IMR-90 (cell line): Measurements from ENCODE around the gene PDLIM5. TPM values are rescaled to one million over a fixed set of nuclear protein-coding genes. Genes with fewer than 3 reads are reported as not detected.
A peak's percentile ranks its signal among the peaks of the same experiment; 100 is the strongest.

Experiments used
- ATAC-seq: fragments of 200-7000 bp; cut with Tn5 transposase; 2 replicates; pipeline ENCODE4 v1.9.1; 2020; ENCODE audit warnings: low read depth, mild to moderate bottlenecking, moderate library complexity
- BruUV-seq: library from RNA; stranded (reverse); fragments of 400-500 nt; replicated peaks from 2 replicates; lab custom pipeline; 2021; lab: Mats Ljungman, UMichigan
- CTCF ChIA-PET: fragments of 300-600 bp; formaldehyde crosslinking; extraction: SDS; loops from one replicate; lab custom pipeline; 2021; ENCODE audit warnings: antibody characterized with exemption; lab: Yijun Ruan, JAX
- POLR2A ChIA-PET: fragments of 300-600 bp; sonication (Branson Sonifier 250); formaldehyde crosslinking; loops from one replicate; lab custom pipeline; 2022; ENCODE audit warnings: antibody characterized with exemption; ENCODE audit not compliant: unreplicated experiment; lab: Charles Lee
- DNase-seq: peaks from one replicate; pipeline ENCODE4 v3.0.0; 2013
- H2AFZ ChIP-seq: replicated peaks from 2 replicates; pipeline ENCODE3; 2013; ENCODE audit warnings: low read length, mild to moderate bottlenecking; ENCODE audit not compliant: poor library complexity
- H2AK5ac ChIP-seq: 2 replicates; pipeline ENCODE4 v1.6.1; 2013; ENCODE audit warnings: low read depth, low read length, inconsistent platforms
- H2AK9ac ChIP-seq: replicated peaks from 2 replicates; pipeline ENCODE3; 2013; ENCODE audit warnings: mild to moderate bottlenecking, low read depth, low read length, moderate library complexity; ENCODE audit not compliant: poor library complexity
- H2BK120ac ChIP-seq: 2 replicates; pipeline ENCODE4 v1.6.1; 2013; ENCODE audit warnings: low read depth, low read length, inconsistent platforms
- H2BK15ac ChIP-seq: 3 replicates; pipeline ENCODE4 v1.6.1; 2013; ENCODE audit warnings: low read depth, low read length, inconsistent platforms
- H2BK20ac ChIP-seq: 2 replicates; pipeline ENCODE4 v1.6.1; 2013; ENCODE audit warnings: low read depth, mild to moderate bottlenecking, inconsistent platforms, low read length, moderate library complexity
- H2BK5ac ChIP-seq: 2 replicates; pipeline ENCODE4 v1.6.1; 2013; ENCODE audit warnings: mild to moderate bottlenecking, low read depth, low read length, inconsistent platforms; ENCODE audit not compliant: poor library complexity, severe bottlenecking
- H3K14ac ChIP-seq: replicated peaks from 2 replicates; pipeline ENCODE4 v1.6.1; 2013; ENCODE audit warnings: low read depth, low read length, inconsistent platforms
- H3K18ac ChIP-seq: 2 replicates; pipeline ENCODE4 v1.6.1; 2013; ENCODE audit warnings: low read depth, low read length, control low read depth
- H3K23ac ChIP-seq: 2 replicates; pipeline ENCODE4 v1.6.1; 2013; ENCODE audit warnings: low read depth, low read length, inconsistent platforms
- H3K27ac ChIP-seq: 2 replicates; pipeline ENCODE4 v1.5.1; 2013; ENCODE audit warnings: mild to moderate bottlenecking, control low read depth, low read length; ENCODE audit not compliant: insufficient read depth
- H3K27me3 ChIP-seq: 2 replicates; pipeline ENCODE4 v1.6.1; 2013; ENCODE audit warnings: low read length; ENCODE audit not compliant: control insufficient read depth, insufficient read depth
- H3K36me3 ChIP-seq: 2 replicates; pipeline ENCODE4 v1.6.1; 2013; ENCODE audit warnings: low read length, mixed read lengths; ENCODE audit not compliant: control insufficient read depth, insufficient read depth
- H3K4ac ChIP-seq: 2 replicates; pipeline ENCODE4 v1.6.1; 2013; ENCODE audit warnings: low read depth, low read length, inconsistent platforms
- H3K4me1 ChIP-seq: 2 replicates; pipeline ENCODE4 v1.6.1; 2013; ENCODE audit warnings: low read length, mixed read lengths; ENCODE audit not compliant: control insufficient read depth, insufficient read depth
- H3K4me2 ChIP-seq: 2 replicates; pipeline ENCODE4 v1.6.1; 2013; ENCODE audit warnings: low read depth, mild to moderate bottlenecking, control low read depth, low read length, moderate library complexity
- H3K4me3 ChIP-seq: 2 replicates; pipeline ENCODE4 v1.5.1; 2013; ENCODE audit warnings: low read depth, mild to moderate bottlenecking, control low read depth, low read length, moderate library complexity; ENCODE audit not compliant: insufficient read depth
- H3K56ac ChIP-seq: 2 replicates; pipeline ENCODE4 v1.6.1; 2013; ENCODE audit warnings: low read length, inconsistent platforms; ENCODE audit not compliant: insufficient read depth; ENCODE audit errors: extremely low read depth
- H3K79me1 ChIP-seq, 2 experiments: 2 replicates each; pipeline ENCODE4 v1.6.1; 2013; ENCODE audit warnings: low read length in 2 of 2, inconsistent platforms in 1 of 2, low read depth in 1 of 2
- H3K9ac ChIP-seq: 2 replicates; pipeline ENCODE4 v1.6.1; 2013; ENCODE audit warnings: low read depth, low read length, control low read depth
- H3K9me1 ChIP-seq: 2 replicates; pipeline ENCODE4 v1.6.1; 2013; ENCODE audit warnings: low read length, inconsistent platforms; ENCODE audit not compliant: insufficient read depth
- H3K9me3 ChIP-seq: 2 replicates; pipeline ENCODE4 v1.6.1; 2013; ENCODE audit warnings: low read length; ENCODE audit not compliant: control insufficient read depth, insufficient read depth
- H4K20me1 ChIP-seq: 2 replicates; pipeline ENCODE4 v1.6.1; 2013; ENCODE audit warnings: low read length, inconsistent platforms; ENCODE audit not compliant: insufficient read depth
- H4K5ac ChIP-seq: 2 replicates; pipeline ENCODE4 v1.6.1; 2013; ENCODE audit warnings: mild to moderate bottlenecking, low read depth, low read length, control low read depth
- H4K8ac ChIP-seq, 2 experiments: 2 replicates each; pipeline ENCODE4 v1.6.1; 2013; ENCODE audit warnings: low read depth in 2 of 2, low read length in 2 of 2, control low read depth in 1 of 2, inconsistent platforms in 1 of 2
- H4K91ac ChIP-seq: 2 replicates; pipeline ENCODE4 v1.6.1; 2013; ENCODE audit warnings: low read depth, low read length, inconsistent platforms; ENCODE audit not compliant: insufficient read depth
- BHLHE40 ChIP-seq: fragments of 150-350 bp; IDR thresholded peaks from 2 replicates; pipeline ENCODE4 v1.6.1; 2016; ENCODE audit warnings: mild to moderate bottlenecking, low read depth, low read length
- CHD1 ChIP-seq: IDR thresholded peaks from 2 replicates; pipeline ENCODE4 v1.6.1; 2012; ENCODE audit warnings: low read depth, low read length, improper control_type of control experiment
- FOS ChIP-seq: fragments of 150-350 bp; IDR thresholded peaks from 2 replicates; pipeline ENCODE4 v1.6.1; 2016; ENCODE audit warnings: low read depth, low read length
- MAFK ChIP-seq: IDR thresholded peaks from 2 replicates; pipeline ENCODE4 v1.6.1; 2012; ENCODE audit warnings: low read depth, low read length, improper control_type of control experiment
- MXI1 ChIP-seq: IDR thresholded peaks from 2 replicates; pipeline ENCODE4 v1.6.1; 2012; ENCODE audit warnings: low read depth, mild to moderate bottlenecking, low read length, moderate library complexity, borderline replicate concordance
- POLR2A ChIP-seq: IDR thresholded peaks from 2 replicates; pipeline ENCODE4 v1.6.1; 2012; ENCODE audit warnings: mild to moderate bottlenecking, low read depth, low read length
- RAD21 ChIP-seq: IDR thresholded peaks from 2 replicates; pipeline ENCODE4 v1.6.1; 2012; ENCODE audit warnings: low read length, improper control_type of control experiment
- RCOR1 ChIP-seq: IDR thresholded peaks from 2 replicates; pipeline ENCODE4 v1.6.1; 2012; ENCODE audit warnings: mild to moderate bottlenecking, low read length, improper control_type of control experiment; ENCODE audit not compliant: insufficient replicate concordance
- SMC3 ChIP-seq: fragments of 150-350 bp; IDR thresholded peaks from 2 replicates; pipeline ENCODE4 v1.6.1; 2016; ENCODE audit warnings: low read depth, mild to moderate bottlenecking, antibody characterized with exemption, low read length, moderate library complexity
- WGBS, 2 experiments: methylation state at CpG; one replicate each; pipeline versions ENCODE4 v1.1.5 to v1.1.7; 2013; ENCODE audit warnings: missing lambda C conversion rate in 2 of 2; ENCODE audit not compliant: insufficient read length in 1 of 2; ENCODE audit errors: extremely low coverage in 2 of 2; 5-methylcytosine and 5-hydroxymethylcytosine counted together
- dilution Hi-C: fragments of 300-500 bp; cut with HindIII; formaldehyde crosslinking; loops from one replicate; pipeline ENCODE4 v1.14.3; 2018; ENCODE audit warnings: low sequenced_read_pairs; ENCODE audit not compliant: unreplicated experiment
- in situ Hi-C: fragments of 300-500 bp; cut with MboI; formaldehyde crosslinking; loops from 3 replicates; pipeline ENCODE4 v1.14.3; 2019; ENCODE audit warnings: low sequenced_read_pairs, inconsistent platforms, mixed read lengths
- intact Hi-C: fragments of 100-400 bp; cut with micrococcal nuclease; formaldehyde crosslinking; loops from 2 replicates; pipeline ENCODE4 v1.10.0; 2022
- polyA plus RNA-seq, 3 experiments: library from polyadenylated mRNA; depleted of rRNA; stranded (reverse); fragments of >200 nt; gene quantifications; 2 replicates each; pipeline ENCODE4 v1.2.3, GENCODE V29; 2012; ENCODE audit warnings: low replicate concordance in 1 of 3
- total RNA-seq: library from RNA; depleted of rRNA; stranded (reverse); fragments of >200 nt; gene quantifications from 2 replicates; pipeline ENCODE4 v1.2.3, GENCODE V29; 2012
- TF ChIP-seq, protein P1 (sequence below): fragments of 150-350 bp; IDR thresholded peaks from 2 replicates; pipeline ENCODE4 v1.6.1; 2016; ENCODE audit warnings: low read depth, mild to moderate bottlenecking, low read length, moderate library complexity, borderline replicate concordance
- TF ChIP-seq, protein P2 (sequence below): fragments of 150-350 bp; IDR thresholded peaks from 2 replicates; pipeline ENCODE4 v1.6.1; 2017; ENCODE audit warnings: mild to moderate bottlenecking, antibody characterized with exemption, low read length, low read depth
- TF ChIP-seq, protein P3 (sequence below): conservative IDR thresholded peaks from 2 replicates; pipeline ENCODE4 v1.5.1; 2012; ENCODE audit warnings: mild to moderate bottlenecking, low read depth, low read length, improper control_type of control experiment

Gene PDLIM5
- total and polyA plus RNA-seq, 2 of the 4 experiments (the other 2 are of a cell fraction) = 96.5 to 188 TPM

DNA sequence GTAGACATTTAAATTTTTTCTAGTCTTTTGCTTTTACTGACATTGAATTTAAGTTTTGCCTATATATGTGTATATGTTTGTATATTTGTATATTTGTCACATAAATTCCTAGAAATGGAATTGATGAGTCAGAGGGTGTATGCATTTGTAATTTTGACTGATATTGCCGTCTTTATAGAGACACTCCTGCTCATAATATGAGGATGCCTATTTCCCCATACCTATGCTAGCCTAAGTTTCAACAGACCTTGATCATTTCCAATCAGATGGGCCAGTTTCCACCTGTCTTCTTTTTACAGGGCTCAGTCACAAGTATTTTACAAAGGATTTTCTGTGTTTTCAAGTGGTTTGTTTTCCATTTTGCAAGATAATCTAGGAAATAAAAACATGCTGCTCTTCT is 10.8 kb downstream of the PDLIM5 start:
- peaks cover 36% of the 10 kb centered on the region for H4K20me1 ChIP-seq
- ChIA-PET POLR2A (no interaction called here), CTCF (no interaction called here)
- no peak overlapping the region for H3K4ac ChIP-seq
- H3K27ac ChIP-seq = no peak overlapping the region
- H3K14ac ChIP-seq = no peak overlapping the region
- peaks cover 5% of the 10 kb centered on the region for H3K4me1 ChIP-seq
- H3K4me2 ChIP-seq = no peak overlapping the region
- no peak overlapping the region for H4K5ac ChIP-seq
- WGBS, 2 experiments = no CpG with 5 or more reads among the region's 1 CpG
- H2BK20ac ChIP-seq = no peak overlapping the region
- H3K18ac ChIP-seq = no peak overlapping the region
- ATAC-seq (no peak), DNase-seq (no peak)
- no peak overlapping the region for H2AK5ac ChIP-seq
- no peak overlapping the region for H2AFZ ChIP-seq
- in situ Hi-C loops = no loop called here
- H3K9me3 ChIP-seq = no peaks in the 10 kb centered on the region
- H2BK15ac ChIP-seq = no peak overlapping the region
- peaks cover 12 to 56% of the 10 kb centered on the region in 2 experiments for H3K79me1 ChIP-seq
- H3K56ac ChIP-seq = no peak overlapping the region
- H4K91ac ChIP-seq = no peak overlapping the region
- H3K9me1 ChIP-seq = peaks cover 11% of the 10 kb centered on the region
- no peak overlapping the region for H3K9ac ChIP-seq
- no peak overlapping the region for H3K4me3 ChIP-seq
- H3K36me3 ChIP-seq = peaks cover 3% of the 10 kb centered on the region; the same call in 1 of the 2 replicates
- no peak overlapping the region for H4K8ac ChIP-seq
- dilution Hi-C loops = no loop called here
- H2BK5ac ChIP-seq = no peak overlapping the region
- 0 out of 2 replicates have a peak overlapping the region, but pooled peaks have one; percentile 4 for H3K23ac ChIP-seq
- no peak overlapping the region for H2AK9ac ChIP-seq
- TF ChIP-seq, protein P1, sequence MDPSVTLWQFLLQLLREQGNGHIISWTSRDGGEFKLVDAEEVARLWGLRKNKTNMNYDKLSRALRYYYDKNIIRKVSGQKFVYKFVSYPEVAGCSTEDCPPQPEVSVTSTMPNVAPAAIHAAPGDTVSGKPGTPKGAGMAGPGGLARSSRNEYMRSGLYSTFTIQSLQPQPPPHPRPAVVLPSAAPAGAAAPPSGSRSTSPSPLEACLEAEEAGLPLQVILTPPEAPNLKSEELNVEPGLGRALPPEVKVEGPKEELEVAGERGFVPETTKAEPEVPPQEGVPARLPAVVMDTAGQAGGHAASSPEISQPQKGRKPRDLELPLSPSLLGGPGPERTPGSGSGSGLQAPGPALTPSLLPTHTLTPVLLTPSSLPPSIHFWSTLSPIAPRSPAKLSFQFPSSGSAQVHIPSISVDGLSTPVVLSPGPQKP = no peak
- TF ChIP-seq, protein P2, sequence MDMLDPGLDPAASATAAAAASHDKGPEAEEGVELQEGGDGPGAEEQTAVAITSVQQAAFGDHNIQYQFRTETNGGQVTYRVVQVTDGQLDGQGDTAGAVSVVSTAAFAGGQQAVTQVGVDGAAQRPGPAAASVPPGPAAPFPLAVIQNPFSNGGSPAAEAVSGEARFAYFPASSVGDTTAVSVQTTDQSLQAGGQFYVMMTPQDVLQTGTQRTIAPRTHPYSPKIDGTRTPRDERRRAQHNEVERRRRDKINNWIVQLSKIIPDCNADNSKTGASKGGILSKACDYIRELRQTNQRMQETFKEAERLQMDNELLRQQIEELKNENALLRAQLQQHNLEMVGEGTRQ = no peak
- TF ChIP-seq SMC3 = no peak
- no peak for TF ChIP-seq BHLHE40
- TF ChIP-seq RAD21 = no peak
- TF ChIP-seq, protein P3, sequence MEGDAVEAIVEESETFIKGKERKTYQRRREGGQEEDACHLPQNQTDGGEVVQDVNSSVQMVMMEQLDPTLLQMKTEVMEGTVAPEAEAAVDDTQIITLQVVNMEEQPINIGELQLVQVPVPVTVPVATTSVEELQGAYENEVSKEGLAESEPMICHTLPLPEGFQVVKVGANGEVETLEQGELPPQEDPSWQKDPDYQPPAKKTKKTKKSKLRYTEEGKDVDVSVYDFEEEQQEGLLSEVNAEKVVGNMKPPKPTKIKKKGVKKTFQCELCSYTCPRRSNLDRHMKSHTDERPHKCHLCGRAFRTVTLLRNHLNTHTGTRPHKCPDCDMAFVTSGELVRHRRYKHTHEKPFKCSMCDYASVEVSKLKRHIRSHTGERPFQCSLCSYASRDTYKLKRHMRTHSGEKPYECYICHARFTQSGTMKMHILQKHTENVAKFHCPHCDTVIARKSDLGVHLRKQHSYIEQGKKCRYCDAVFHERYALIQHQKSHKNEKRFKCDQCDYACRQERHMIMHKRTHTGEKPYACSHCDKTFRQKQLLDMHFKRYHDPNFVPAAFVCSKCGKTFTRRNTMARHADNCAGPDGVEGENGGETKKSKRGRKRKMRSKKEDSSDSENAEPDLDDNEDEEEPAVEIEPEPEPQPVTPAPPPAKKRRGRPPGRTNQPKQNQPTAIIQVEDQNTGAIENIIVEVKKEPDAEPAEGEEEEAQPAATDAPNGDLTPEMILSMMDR = no peak
- no peak for TF ChIP-seq CHD1
- no peak for TF ChIP-seq RCOR1
- TF ChIP-seq POLR2A = no peak
- TF ChIP-seq MXI1 = no peak
- TF ChIP-seq MAFK = no peak
- TF ChIP-seq FOS = no peak
- H3K27me3 ChIP-seq = no peaks in the 10 kb centered on the region
- intact Hi-C loops = no loop called here
- BruUV-seq = no TSS peak
- H2BK120ac ChIP-seq = no peak overlapping the region
